Activated CD4-positive, alpha-beta T cell treated with anti-CD3 and anti-CD28 coated beads, Interleukin-2, amount 50 U/mL, for 48 hours (primary cell): ENCODE measurements around the gene EPHX1.
"Not testable (repeated sequence)": the region's sequence is repeated elsewhere in the genome, so short reads cannot be mapped to it uniquely, and the experiment has no call there.

Source experiments
- DNase-seq, 2 experiments: peaks; one replicate each; pipeline ENCODE4 v3.0.0-alpha.2; 2020

The EPHX1 gene

GRCh38 chr1:225883616-225884265, 73.8 kb downstream of the EPHX1 start:
- DNase-seq, result no peak

DNA sequence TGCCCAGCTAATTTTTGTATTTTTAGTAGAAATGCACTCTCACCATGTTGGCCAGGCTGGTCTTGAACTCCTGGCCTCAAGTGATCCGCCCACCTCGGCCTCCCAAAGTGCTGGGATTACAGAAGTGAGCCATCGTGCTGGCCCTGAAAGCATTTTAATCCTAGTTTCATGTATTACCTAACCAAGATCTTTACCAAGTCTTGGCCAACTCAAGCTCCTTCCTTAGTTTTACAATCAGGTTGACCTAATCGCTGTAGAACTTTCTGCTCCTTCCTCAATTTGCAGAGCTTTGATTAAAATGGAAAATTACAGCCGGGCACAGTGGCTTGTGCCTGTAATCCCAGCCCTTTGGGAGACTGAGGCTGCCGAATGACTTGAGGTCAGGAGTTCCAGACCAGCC, 75.4 kb downstream of the EPHX1 start:
- no peak for DNase-seq

GRCh38 chr1:225886159-225887029, 76.5 kb downstream of the EPHX1 start:
- no peak for DNase-seq

DNA sequence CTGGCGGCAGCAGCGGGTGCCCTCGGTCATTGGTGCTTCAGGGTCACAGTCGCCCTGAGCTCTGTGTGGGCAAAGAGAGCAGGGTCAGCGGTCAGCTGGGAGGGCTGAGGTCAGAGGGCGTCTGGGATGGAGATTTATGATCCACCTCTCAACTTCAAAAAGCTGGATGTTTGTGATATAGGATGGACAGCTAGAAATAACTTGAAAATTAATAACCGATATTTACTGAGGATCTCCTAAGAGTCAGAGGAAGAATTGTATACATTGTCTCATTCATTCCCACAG, 77.0 kb downstream of the EPHX1 start:
- DNase-seq, result no peak

DNA sequence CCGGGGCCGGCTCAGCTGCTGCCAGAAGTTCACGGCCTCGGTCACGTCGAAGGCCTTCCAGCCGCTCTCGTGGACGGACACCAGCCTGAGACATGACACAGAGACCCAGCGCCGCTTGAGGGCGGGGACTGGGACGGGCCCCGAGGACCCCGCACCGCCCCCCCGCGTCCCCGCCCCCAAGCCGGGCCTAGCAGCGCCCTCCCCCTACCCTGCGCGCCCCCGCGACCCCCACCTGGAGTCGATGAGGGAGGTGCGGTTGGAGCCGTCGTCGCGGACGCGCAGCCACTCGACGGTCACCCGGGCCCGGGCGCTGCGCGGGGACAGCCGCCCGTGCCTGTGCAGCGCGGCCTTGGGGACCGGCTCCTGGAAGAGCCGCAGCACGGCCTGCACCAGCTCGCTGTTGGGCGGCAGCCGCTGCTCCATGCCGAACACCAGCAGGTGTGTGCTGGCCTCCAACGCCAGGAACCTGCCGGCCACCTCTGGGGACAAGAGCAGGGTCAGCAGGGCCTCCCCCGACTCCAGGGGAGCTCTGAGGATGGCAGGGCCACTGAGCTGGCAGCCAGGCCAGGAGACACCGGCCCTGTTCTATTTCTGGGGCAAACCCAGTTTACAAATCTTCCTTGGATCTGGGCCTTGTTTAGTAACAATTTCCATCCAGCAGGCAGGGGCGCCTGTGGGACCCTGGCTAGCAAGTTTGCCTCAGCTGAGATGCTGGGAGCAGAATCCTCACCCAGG, 77.8 kb downstream of the EPHX1 start:
- not testable (repeated sequence) for DNase-seq

GRCh38 chr1:225888289-225888897, 78.5 kb downstream of the EPHX1 start:
- DNase-seq, result no peak

GRCh38 chr1:225888898-225889601, 79.1 kb downstream of the EPHX1 start, which contains the start of gene LEFTY1:
Gene LEFTY1, minus strand, starts transcription at chr1:225889146. Its CDS starts 80 bp downstream, at chr1:225889066.
- no peak for DNase-seq

GRCh38 chr1:225889743-225890142, 79.8 kb downstream of the EPHX1 start:
- DNase-seq, result no peak

DNA sequence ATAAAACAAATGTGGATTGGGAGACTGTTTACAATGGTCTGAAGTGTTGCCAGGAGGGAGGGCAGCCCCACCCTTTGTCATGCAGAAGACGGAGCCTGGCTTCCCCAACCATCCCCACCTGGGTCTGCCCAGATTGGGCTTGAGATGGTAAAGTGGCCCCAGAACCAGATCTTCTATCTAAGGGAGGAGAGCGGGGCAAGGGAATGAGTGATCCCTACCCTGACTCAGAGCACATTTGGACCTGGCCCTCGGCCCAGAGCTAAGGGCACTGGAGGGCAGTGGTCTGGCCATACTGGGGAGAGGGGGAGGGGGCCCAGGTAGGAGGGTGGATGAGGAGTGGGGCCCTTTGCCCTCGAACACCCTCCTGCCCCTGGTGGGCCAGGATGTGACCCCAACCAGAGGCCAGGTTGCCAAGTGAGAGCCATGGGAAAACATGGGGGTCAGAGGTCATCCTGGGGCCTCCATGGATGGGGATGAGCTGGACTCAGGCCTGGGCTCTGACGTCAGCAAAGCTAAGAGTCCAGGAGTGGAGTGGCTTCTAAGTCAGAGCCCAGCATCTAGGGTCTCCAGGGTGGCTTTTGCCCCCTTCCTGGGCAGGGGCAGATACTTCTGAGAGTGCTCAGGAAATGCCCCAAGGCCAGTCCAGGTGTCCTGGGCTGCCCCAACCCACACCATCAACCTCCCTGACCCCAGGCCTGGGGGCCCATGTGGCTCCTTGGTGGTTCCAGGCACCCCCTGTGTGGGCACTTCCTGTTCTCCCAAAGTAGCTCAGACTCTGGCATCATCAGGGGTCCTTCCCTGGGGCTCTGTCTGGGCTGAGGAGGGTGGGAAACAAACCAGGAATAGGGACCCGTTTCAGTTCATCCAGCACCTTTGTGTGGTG, 80.7 kb downstream of the EPHX1 start:
- no peak for DNase-seq

DNA sequence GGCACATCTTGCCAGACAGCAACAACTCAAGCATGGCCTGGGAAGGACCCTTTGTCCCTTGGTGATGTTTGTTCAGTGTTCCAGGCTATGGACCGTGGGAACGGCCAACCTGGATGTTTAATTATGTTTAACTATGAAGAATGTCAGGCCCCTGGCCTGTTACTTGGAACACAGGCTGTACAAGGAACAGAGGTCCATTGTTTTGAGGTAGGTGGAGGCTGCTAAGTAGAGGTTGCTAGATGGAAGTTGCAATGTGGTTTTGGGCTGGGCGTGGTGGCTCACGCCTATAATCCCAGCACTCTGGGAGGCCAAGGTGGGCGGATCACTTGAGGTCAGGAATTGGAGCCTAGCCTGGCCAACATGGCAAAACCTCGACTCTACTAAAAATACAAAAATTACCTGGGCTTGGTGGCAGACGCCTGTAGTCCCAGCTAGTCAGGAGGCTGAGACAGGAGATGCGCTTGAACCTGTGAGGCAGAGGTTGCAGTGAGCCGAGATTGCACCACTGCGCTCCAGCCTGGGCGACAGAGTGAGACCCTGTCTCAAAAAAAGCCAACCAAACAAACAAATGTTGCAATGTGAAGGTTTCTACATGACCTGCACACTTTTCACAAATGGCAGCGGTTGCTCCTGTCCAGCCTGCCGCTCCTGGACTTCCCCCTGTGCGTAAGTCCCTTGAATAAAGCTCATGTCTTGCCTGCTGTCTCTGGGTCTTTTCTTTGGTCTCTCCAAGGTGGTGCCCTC, 81.5 kb downstream of the EPHX1 start:
- DNase-seq, result no peak

GRCh38 chr1:225892307-225892706, 82.4 kb downstream of the EPHX1 start:
- DNase-seq, result no peak
